Activated CD4-positive, CD25-positive, alpha-beta regulatory T cell treated with anti-CD3 and anti-CD28 coated beads, Interleukin-2, amount 50 U/mL, for 24 hours (primary cell): ENCODE data around the gene FBRSL1.
"Not testable (repeated sequence)": the region's sequence is repeated elsewhere in the genome, so short reads cannot be mapped to it uniquely, and the experiment has no call there.

ENCODE experiments used
- ATAC-seq, 2 donors: fragments of 150-1000 bp; cut with Tn5 transposase; one replicate each; pipeline ENCODE4 v1.10.0; 2021; ENCODE audit warnings: mild to moderate bottlenecking in 1 of 2, moderate library complexity in 1 of 2

FBRSL1 gene

GRCh38 chr12:132528564-132529106 is 38.7 kb downstream of the FBRSL1 start:
- ATAC-seq, result no peak

- no peak for ATAC-seq
Measured at GRCh38 chr12:132529156-132529839, 39.3 kb downstream of the FBRSL1 start.

GRCh38 chr12:132529906-132530305 is 40.0 kb downstream of the FBRSL1 start:
- no peak for ATAC-seq

GRCh38 chr12:132530447-132530846 is 40.5 kb downstream of the FBRSL1 start:
- no peak for ATAC-seq

GRCh38 chr12:132530851-132531250 is 40.9 kb downstream of the FBRSL1 start:
- ATAC-seq, result no peak

- ATAC-seq, result not testable (repeated sequence)
Measured at GRCh38 chr12:132532711-132533583, 43.0 kb downstream of the FBRSL1 start.

- ATAC-seq, result no peak
Measured at GRCh38 chr12:132533584-132533958, 43.6 kb downstream of the FBRSL1 start.

GRCh38 chr12:132534076-132534475 is 44.1 kb downstream of the FBRSL1 start:
- no peak for ATAC-seq

GRCh38 chr12:132535019-132535418 is 45.1 kb downstream of the FBRSL1 start:
- ATAC-seq, result no peak

GRCh38 chr12:132536102-132536876 is 46.3 kb downstream of the FBRSL1 start:
- no peak for ATAC-seq

GRCh38 chr12:132537049-132537448 is 47.1 kb downstream of the FBRSL1 start:
- ATAC-seq, result no peak

- peak in 1 of 2 donors; percentile 17 for ATAC-seq
Measured at GRCh38 chr12:132537836-132538662, 48.1 kb downstream of the FBRSL1 start.

GRCh38 chr12:132538663-132538990 is 48.7 kb downstream of the FBRSL1 start:
- ATAC-seq, result no peak

- no peak for ATAC-seq
Measured at GRCh38 chr12:132539016-132539773, 49.2 kb downstream of the FBRSL1 start.

GRCh38 chr12:132540436-132540835 is 50.5 kb downstream of the FBRSL1 start:
- ATAC-seq, result no peak

- ATAC-seq, result no peak
Measured at GRCh38 chr12:132541200-132541599, 51.2 kb downstream of the FBRSL1 start.

GRCh38 chr12:132541996-132542395 is 52.0 kb downstream of the FBRSL1 start:
- no peak for ATAC-seq

GRCh38 chr12:132542661-132543060 is 52.7 kb downstream of the FBRSL1 start:
- ATAC-seq, result no peak

GRCh38 chr12:132543298-132544079 is 53.5 kb downstream of the FBRSL1 start:
- ATAC-seq, result no peak

- ATAC-seq, result no peak
Measured at GRCh38 chr12:132544080-132544397, 54.1 kb downstream of the FBRSL1 start.

GRCh38 chr12:132544498-132544897 is 54.5 kb downstream of the FBRSL1 start:
- ATAC-seq, result no peak
